Measurements from ENCODE around the gene ARMH3.
"Not testable (repeated sequence)": the region's sequence is repeated elsewhere in the genome, so short reads cannot be mapped to it uniquely, and the experiment has no call there.

ARMH3 gene

DNA sequence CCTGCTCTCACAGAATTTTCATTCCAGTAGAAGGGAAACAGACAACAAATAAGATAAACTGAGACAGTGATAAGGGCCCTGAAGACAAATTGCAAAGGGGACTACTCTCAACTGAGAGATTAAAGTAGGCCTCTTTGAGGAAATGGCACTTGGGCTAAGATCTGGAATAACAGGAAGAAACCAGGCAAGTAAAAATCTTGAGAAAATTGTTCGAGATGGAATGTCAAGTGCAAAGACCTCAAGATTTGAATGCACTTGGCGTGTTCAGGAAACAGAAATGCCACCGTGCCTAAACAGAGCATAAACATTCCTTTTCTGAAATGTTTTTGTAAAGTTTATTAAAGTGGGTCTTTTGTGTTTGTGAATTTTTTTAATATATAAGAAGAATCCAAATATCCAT, 10.7 kb downstream of the ARMH3 start:
- DNase-seq, result no peak

DNA sequence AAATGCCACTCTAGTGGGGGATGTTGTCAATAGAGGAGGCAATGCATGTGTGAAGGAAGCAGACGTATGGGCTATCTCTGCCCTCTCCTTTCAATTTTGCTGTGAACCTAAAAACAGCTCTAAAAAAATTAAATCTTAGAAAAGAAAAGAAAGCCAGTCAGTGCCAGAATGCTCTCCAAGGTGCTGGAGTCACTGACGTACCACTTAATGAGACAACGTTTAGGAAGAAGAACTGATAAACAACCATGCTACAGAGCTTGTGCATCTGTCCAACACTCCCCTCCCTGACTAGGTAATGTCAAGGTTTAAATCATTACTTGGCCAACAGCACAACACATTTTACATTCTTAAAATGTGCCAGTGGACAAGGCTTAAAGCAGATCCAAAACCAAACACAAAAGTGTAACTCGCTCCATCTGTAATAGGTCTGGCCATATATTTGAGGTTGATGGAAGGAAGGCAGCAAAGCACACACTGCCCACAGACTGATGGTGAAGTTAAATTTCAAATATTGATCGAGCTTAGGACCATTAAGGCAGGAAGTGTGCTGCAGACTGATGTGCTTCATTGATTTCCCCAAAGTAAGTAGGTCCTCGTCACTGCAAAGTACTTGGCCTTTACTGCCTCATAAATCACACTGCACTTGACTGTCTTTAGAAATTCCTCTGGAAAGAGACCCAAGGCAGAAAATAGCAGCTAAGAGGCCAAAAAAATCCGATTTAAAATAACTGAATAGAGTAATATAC, 15.5 kb downstream of the ARMH3 start:
- DNase-seq, result no peak

DNA sequence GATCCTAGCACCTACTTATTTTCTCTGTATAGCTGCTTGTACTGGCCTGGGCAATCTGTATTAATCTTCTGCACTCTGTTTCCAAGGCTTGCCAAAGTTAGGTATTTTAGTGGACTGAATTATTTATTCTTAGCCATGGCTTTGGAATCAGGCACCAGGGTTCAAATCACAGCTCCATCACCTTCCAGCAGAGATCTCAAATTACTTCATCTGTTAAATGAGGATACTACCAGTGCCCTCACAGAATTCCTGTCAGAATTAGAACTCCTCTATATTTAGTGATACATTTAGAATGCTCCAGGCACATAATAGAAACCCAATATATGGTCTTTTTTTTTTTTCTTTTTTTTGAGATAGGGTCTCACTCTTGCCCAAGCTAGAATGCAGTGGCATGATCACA, 17.6 kb downstream of the ARMH3 start:
- DNase-seq, result no peak

DNA sequence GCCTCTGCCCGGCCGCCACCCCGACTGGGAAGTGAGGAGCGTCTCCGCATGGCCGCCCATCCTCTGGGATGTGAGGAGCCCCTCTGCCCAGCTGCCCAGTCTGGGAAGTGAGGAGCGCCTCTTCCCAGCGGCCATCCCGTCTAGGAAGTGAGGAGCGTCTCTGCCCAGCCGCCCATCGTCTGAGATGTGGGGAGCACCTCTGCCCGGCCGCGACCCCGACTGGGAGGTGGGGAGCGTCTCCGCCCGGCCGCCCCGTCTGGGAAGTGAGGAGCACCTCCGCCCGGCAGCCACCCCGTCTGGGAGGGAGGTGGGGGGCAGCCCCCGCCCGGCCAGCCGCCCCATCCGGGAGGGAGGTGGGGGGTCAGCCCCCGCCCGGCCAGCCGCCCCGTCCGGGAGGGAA, 20.2 kb downstream of the ARMH3 start:
- DNase-seq, result not testable (repeated sequence)

DNA sequence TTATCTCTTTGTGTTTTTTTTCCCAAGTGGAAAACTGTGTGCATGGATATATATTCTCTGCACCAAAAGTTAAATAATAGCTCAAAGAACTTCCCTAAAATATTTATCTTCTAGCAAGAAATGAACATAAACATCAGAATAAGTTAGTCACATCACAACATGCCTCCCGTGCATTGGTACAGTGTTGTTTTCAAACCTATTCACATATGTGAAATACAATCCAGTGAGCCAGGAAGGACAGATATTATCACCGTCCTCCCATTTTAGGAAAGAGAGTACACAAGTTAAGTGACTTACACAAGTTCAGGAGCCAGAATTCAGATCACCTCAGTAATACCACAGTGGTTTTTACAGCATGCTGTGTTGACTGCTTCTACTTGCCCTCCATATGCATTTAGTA, 22.2 kb downstream of the ARMH3 start:
- no peak for DNase-seq

DNA sequence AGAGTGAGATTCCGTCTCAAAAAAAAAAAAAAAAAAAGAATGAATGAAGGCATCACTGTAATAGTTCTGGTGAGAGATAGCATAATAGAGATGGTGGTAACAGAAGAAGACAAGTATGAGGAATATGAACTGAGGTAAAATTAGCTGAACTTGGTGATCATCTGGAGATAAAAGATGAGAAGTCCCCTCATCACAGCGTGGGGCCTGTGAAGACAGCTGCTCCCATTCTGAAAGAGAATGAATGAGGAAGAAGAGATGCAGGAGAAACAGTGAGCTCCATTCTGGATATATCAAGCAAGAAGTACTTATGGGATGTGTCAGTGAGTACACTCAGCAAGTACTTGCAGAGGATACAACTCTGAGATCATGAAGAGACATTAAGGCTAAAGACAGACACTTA, 28.7 kb downstream of the ARMH3 start:
- no peak for DNase-seq

DNA sequence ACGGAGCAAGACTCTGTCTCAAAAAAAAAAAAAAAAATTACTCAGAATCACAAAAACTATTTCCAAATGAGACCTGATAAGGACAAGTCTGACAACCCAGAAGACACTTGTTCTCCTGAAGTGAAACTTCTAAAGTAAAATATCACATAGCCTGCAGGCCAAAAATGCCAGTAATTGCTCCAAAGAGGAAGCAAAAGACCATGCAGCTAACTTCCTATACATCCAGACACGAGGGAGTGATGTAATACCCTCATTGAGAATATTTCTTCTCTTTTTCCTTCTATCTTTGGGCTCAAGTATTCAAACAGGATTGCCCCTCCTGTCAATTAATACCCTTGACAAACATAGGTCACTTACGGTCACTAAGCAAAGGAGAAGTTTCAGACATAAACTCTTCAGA, 31.2 kb downstream of the ARMH3 start:
- peak; percentile 49 for DNase-seq

DNA sequence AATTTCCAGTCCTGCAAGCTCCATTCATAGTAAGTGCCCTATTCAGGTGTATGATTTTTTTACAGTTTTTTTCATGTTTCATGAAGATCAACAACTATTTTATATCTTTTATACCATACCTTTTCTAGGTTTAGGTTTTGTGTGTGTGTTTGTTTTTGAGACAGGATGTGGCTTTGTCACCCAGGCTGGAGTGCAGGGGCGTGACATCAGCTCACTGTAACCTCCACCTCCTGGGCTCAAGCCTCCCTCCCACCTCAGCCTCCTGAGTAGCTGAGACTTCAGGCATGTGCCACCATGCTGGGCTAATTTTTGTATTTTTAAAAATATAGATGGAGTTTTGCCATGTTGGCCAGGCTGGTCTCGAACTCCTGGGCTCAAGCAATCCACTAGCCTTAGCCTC, 35.0 kb downstream of the ARMH3 start:
- no peak for DNase-seq

DNA sequence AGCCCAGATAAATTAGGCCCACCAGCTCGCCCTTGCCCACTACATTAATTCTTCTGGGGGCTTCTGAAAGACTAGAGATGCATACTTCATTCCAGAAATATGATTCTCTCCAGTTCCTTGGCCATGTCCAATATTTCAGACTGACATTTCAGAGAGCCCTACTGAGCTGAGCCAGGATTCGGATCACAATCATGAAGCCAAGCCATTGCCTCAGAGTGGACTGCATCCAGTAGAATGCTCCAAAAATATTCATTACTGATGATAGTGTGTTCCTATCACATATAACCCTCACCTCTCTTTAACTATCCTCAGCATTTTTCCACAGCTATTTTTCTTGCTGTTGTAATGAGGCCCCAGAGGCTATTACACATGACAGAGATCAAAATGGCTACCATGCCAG, 38.7 kb downstream of the ARMH3 start:
- no peak for DNase-seq

DNA sequence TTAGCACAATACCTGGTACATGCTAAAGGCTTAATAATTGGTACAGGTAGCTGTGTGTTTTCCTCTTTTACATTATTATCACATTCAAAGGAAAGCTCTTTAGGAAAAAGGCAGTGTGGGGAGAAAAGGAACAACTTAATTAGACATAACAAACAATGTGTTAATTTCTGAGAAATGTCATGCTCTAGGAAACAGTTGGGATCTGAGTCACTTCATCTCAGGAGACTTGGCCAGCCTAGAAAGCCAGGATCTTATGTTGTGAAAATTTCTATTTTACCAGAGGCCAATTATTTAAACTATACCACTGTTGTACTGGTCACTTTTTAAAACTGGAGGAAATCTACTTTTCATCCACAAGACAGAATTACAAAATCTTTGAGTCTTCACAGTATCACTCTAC, 39.6 kb downstream of the ARMH3 start:
- no peak for DNase-seq

DNA sequence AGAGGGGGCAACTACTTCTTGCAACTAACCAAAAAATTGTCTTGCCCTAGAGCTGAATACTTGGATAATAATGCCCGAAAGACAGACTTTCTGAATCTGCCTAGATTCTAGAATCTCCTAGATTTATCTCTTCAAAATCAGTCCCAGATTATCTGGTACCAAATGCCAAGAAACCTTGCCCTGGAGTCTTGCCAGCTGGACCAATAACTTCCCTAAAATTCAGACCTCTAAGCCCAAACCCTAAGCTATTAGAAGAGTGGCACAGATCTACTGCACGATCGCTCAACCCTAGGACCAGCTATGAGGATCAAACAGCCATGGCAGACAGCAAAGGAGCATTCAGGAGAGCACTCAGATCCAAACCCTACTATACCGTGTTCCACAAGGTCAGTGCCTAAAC, 45.0 kb downstream of the ARMH3 start:
- DNase-seq, result no peak

DNA sequence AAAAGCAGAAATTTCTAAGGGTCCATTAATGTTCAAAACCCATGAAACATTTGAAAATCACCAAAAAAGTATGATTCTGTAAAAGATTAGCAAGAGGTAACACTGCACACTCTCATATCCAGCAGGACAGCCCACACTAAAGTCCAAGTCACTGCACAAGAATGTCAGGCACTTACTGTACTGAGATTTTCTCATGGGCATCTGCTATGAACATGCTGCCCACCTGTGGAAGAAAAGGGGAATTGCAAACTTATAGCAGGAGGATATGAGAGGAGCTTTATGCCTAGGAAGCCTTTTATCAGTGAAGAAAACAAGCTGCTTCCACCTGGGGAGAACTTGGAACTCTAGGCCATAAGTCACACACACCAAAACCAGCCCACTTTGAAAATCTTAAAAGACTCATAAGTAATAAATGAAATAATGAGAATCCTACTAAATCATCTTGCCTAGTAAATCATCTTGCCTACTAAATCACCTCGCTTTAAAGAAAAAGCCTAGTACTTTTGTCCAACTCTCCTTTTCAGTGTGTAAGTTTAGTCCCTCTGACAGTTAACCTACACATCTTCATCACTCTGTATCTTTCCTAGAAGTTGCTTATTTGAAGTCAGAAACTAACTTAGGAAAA, 46.1 kb downstream of the ARMH3 start:
- DNase-seq, result peak; percentile 59

DNA sequence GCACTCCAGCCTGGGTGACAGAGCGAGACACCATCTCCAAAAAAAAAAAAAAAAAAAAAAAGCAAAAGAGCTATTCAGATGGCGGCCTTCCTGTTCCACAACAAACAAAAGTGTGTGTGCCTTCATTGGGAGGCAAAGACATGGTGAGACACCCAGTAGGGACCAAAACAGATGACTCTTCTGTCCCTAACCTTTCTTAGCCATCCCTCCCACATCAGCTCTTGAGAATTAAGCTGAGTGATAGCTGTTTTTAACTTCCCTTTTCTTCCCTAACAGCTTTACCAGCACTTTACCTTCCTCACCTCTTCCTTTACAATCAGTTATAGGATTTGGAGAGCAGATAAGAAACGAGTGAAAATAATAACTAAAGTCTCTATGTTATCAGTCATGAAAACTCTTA, 48.2 kb downstream of the ARMH3 start:
- peak; percentile 14 for DNase-seq

DNA sequence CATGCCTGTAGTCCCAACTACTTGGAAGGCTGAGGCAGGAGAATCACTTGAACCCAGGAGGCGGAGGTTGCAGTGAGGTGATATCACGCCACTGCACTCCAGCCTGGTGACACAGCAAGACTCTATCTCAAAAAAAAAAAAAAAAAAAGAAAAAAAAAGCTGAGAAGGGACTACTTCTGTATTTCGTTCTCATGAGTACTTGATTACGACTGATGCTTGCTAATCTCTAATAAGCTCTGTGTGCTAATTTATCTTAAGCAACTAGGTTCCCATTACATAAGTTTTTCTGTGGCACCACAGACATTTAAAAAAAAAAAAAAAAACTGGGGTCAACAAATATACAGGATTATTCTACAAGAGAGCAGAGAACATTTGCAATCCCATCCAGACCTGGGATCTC, 48.9 kb downstream of the ARMH3 start:
- DNase-seq, result not testable (repeated sequence)

DNA sequence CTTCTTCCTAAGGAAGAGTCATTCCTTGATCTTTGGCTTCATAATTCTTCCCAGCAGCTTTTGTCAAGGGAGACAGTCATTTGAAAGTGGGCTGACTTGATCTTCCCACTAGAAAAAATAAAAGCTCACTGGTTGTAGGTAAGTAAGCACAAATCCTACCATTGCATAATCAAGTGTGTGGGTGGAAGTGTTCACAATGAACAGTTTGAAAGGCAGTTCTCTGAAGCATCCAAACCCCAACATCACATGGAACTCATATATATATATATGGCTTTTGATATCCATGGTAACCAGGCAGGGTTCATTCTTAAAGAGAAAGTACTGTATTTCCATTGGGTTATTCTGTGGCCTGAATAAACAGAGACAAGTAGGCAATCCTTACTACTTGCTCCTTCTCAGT, 51.6 kb downstream of the ARMH3 start:
- DNase-seq, result no peak

DNA sequence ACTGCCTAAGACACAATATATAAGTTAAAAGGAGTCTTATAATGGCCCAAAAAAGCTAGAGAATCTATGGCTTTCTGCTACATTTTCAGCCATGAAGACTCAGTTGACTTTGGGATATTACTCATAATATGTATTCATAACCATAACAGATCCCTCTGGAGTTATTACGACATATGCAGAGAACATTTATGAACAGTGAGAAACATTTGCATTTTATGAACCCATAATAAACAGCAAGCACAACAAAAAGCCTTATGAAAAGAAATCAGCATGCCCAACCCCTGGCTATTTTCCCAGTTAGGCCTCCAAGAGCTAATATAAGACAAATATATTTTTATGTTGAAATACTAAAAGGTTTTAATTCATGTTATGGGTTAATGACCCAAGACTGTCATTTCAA, 52.4 kb downstream of the ARMH3 start:
- no peak for DNase-seq

DNA sequence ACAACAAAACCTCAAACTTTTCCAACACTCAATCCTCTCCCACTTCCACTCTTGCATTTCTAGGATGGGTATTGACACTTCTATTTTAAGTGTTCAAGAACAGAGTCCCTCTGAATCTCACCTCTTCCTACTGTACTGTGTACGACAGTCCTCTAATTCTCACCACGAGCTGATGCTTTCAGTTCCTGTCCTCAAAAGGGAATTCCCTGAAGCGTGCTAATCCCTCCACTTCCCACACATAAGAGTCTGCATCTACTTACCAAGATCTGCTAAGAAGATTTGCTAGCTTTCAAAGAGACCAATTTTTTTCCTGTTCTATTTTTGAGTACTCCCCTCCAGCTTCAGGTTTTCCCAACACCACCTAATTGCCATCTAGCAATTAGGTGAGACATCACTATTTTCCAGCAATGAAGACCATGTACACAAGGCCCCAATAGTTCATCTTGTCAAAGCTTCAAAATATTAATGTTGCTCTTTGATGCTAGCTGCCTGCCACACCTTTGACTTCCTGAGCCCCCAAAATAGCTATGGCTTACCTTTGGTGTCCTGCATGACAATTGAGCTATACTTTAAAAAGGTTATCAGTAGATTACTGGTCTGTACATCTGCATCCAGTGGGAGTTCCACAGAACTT, 54.4 kb downstream of the ARMH3 start:
- DNase-seq, result no peak

DNA sequence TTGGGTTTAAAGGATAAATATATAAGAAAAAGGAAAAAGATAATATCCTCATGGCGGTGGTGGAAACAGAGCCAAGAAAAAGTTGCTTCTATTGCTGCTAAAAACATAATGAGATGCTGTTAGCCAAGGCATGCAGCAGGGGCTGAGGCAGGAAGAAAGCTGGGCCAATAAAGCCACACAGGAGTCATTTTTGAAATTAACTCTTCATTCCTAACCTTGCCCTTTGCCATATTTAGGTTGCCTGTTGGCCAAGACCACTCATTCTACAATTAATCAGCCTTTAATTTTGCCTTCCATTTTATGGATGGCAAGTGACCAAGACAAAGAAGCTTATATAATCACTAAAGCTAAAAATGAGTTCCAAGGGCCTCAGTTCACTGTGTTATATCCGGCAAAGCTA, 58.2 kb downstream of the ARMH3 start:
- DNase-seq, result no peak

DNA sequence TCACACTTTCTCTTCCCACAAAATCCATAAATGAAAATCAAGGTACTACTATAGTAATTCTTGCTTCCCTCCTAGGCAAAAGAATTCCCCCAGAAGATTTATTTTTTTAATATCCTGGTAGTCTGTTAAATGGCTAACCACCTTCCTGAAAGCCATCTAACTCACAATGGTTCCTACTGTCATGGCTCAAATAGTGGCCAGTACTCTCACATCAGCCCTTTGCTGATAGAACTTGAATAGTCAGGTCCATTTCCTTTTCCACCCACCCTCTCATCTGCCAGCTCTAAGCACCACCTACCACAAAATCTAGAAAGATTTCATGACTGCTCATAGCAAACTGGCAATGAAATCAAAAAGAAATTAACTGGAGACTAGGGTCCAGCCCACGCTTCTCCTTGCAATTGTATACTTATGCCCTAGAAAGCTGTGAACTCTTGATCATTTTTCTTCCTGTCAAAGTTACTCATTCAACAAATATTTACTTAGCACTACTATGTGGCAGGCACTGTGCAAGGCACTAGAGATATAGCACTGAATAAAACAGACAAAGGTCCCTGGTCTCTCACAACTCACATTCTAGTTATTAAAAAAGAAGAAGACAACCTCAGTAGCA, 60.4 kb downstream of the ARMH3 start:
- no peak for DNase-seq

DNA sequence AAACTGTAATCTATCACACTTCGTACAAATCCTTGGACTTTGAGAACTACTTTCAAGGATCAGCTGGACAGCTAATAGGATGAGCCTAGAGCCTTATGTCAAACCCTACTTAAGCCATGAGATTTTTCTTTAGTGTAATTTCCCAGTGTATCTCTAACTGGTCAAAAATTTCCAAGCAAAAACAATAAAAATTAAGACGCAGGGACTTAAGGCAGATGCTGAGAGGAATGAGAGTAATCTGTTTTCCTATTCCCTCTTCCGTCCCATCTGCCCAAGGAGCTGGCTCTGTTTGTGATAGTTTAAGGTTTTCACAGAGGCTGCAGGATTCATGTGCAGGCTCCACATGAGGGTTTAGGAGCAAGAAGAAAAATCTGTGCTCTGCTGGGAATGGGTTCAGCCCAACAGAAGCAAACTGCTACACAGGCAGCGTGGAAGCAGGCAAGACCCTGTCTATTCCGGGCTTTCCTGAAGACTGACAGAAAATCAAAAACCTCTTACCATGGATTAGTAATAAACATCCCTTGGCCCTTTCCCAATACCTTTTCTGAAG, 62.2 kb downstream of the ARMH3 start:
- DNase-seq, result no peak

DNA sequence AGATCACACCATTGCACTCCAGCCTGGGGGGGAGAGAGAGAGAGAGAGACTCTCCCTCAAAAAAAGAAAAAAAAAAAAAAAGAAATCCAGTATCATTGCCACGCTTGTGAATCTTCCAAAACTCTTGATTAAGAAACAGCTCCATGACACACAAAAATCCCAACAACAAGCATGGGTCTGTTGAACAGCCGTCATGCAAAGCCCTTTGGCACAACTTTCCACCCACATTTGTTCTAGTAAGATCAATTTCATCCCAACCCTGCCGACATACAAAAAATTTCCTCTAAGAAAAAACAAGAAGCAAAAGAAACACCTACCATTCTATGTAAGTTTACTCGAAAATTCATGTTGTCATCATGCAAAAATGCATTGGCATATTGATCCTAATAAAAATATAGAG, 62.8 kb downstream of the ARMH3 start:
- DNase-seq, result no peak

DNA sequence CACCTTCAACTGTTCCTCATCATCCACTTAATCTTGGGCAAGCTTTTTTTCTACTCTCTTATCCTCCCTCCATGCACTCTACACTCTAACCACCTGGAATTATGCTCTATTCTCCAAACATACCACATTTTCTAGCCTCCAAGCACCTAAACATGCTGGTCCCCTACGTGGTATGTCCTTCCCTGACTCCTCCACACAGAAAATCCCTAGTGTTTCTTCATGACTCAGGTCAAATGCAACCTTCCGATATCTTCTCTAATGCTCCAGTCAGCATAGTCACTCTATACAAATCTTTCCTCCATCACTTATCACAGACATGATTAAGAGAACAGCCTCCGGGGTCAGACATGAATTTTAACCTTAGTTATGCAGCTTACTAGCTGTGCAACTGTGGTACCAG, 68.8 kb downstream of the ARMH3 start:
- DNase-seq, result no peak

DNA sequence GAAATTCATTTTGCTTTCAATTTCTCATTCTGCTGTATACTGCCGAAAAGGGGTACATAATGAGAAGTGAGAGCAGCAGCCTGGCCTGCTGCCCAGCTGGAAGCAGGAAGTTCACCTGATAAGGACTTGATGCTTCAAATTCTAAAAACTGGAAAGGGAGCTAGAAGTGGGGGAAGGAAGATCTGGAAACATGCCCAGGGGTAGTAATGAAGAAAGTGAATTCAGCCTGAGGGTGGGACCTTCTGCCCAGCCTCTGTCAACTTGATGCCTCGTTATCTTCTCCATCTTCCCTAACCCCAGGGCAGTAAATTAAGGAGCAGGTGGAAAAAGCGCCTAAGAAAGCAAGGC, 69.4 kb downstream of the ARMH3 start:
- peak; percentile 68 for DNase-seq

DNA sequence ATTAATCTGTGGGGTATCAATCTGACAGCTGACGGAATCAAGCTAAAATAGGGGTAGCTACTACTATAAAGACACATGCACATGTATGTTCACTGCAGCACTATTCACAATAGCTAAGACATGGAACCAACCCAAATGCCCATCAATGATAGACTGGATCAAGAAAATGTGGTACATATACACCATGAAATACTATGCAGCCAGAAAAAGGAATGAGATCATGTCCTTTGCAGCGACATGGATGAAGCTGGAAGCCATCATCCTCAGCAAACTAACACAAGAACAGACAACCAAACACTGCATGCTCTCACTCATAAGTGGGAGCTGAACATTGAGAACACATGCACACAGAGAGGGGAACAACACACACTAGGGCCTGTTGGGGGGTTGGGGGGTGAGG, 75.3 kb downstream of the ARMH3 start:
- not testable (repeated sequence) for DNase-seq
